Memory B cell (primary cell): ENCODE data around the gene CALCR.
A peak's percentile ranks its signal among the peaks of the same experiment; 100 is the strongest.

Experiments
- ATAC-seq: fragments of 150-1000 bp; cut with Tn5 transposase; 2 replicates; pipeline ENCODE4 v1.10.0; 2021; ENCODE audit warnings: low read depth, mild to moderate bottlenecking, moderate library complexity
- DNase-seq, 2 donors: peaks; one replicate each; pipeline ENCODE4 v3.0.0; 2022; ENCODE audit warnings: low spot score in 2 of 2
- H3K27ac Mint-ChIP-seq: one replicate; pipeline ENCODE4 v1.8.0; 2022; ENCODE audit warnings: mild to moderate bottlenecking, moderate library complexity, mixed read lengths
- H3K27me3 Mint-ChIP-seq: one replicate; pipeline ENCODE4 v1.8.0; 2022; ENCODE audit warnings: mixed read lengths
- H3K36me3 Mint-ChIP-seq: one replicate; pipeline ENCODE4 v1.8.0; 2022; ENCODE audit warnings: mild to moderate bottlenecking, mixed read lengths
- H3K4me1 Mint-ChIP-seq: one replicate; pipeline ENCODE4 v1.8.0; 2022; ENCODE audit warnings: mixed read lengths
- H3K4me3 Mint-ChIP-seq: one replicate; pipeline ENCODE4 v1.8.0; 2022; ENCODE audit warnings: mild to moderate bottlenecking, moderate library complexity, mixed read lengths
- H3K9me3 Mint-ChIP-seq: one replicate; pipeline ENCODE4 v1.8.0; 2022; ENCODE audit warnings: mixed read lengths

The CALCR gene

DNA sequence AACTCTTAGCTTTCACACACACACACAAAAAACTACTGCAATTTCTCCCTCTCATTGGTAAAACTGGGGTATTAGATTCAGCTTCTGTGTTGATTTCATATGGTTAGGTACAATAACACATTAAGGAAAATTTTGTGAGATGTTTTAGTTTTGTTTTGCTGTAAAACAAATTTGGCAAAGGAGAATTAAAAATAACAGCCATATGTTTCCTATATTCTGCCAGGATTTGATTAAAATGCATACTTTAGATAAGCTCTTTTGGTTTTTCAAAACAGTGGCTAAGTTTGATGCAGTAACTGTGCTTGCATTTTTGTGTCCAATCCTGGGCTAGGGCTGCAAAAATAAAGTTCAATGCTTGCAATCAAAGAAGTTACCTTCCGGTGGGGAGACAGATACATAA, 126.3 kb downstream of the CALCR start:
- Mint-ChIP-seq H3K4me1 (peaks cover 2% of the 10 kb centered on the region), H3K27me3 (peaks cover 1% of the 10 kb centered on the region), H3K27ac (no peak overlapping the region), H3K36me3 (no peaks in the 10 kb centered on the region), H3K9me3 (no peaks in the 10 kb centered on the region), H3K4me3 (no peak overlapping the region)
- DNase-seq (no peak), ATAC-seq (no peak)

DNA sequence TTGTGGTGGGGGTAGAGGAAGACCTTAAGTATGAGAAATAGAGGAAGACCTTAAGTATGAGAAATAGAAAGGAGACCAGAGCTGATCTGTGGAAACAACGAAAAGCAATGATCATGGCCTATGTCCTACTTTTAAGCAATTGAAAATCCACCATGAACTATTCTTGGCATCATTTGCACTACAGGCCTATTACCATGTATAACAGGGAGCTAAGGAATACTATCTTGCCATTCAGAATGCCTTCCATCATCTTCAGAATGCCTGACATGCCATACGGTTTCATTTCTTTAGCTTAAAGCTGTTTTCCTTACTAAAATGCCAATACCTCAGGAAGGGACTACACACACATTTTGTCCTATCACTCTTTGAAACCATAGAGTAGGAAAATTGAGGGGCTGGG, 127.0 kb downstream of the CALCR start:
- no peaks in the 10 kb centered on the region for H3K36me3 Mint-ChIP-seq
- H3K9me3 Mint-ChIP-seq, result no peaks in the 10 kb centered on the region
- DNase-seq (no peak), ATAC-seq (no peak)
- H3K27ac Mint-ChIP-seq, result no peak overlapping the region
- H3K27me3 Mint-ChIP-seq, result no peaks in the 10 kb centered on the region
- H3K4me3 Mint-ChIP-seq, result no peak overlapping the region
- H3K4me1 Mint-ChIP-seq, result peaks cover 4% of the 10 kb centered on the region

DNA sequence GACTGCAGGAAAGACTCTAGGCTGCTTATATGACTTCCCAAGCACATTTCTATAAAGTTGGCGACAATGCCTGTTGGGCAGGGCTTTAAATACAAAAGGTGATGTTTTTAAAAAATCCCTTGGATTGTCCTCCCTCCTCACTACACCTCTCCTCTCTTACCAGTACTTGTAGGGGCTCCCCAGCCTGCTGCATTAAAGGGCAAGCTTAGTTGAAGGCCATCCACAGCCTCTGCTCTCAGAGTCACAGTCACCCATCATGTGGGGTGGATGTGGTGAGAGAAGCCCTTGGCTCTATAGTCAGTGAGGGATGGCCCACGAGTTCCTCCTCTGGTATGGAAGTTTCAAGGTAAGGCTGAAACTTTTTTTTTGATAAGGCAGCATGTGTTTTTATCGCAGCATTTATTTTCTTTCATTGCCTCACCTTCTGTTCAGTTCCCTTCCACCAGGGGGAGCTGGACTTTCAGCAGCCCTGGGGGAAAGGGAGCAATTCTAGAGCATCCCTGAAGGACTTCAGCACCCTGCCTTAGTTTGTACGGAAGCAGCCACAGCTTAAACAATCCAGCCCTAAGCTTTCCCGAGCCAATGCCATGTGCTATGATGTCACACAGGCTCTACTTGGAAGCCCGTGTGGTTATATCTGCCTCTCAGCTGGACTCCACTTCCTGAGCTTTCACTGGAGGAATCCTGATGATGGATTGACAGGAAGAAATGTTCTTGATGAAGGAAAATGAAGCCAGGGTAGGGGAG, 131.9 kb downstream of the CALCR start:
- Mint-ChIP-seq H3K27ac (no peak overlapping the region), H3K9me3 (no peaks in the 10 kb centered on the region), H3K27me3 (peaks cover 1% of the 10 kb centered on the region), H3K4me1 (peaks cover 5% of the 10 kb centered on the region), H3K4me3 (no peak overlapping the region), H3K36me3 (no peaks in the 10 kb centered on the region)
- DNase-seq (peak; percentile 47 to 50), ATAC-seq (peak; percentile 70)

DNA sequence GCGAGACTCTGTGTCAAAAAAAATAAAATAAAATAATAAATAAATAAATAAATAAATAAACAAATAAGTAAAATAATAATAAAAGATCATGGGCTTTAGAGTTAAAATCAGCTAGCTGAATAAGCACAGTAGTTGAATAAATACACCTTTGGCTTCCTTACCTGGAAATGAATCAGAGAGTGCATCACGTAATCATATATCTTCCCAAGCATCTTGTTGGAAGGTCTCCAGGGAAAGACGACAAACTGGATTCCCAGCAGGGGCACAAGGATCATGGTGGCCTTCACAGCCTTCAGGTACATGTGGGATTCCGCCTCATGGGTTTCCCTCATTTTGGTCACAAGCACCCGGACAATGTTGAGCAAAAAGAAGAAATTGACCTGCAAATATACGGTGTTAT, 138.7 kb downstream of the CALCR start:
- no peak overlapping the region for H3K4me3 Mint-ChIP-seq
- no peak overlapping the region for H3K27ac Mint-ChIP-seq
- H3K27me3 Mint-ChIP-seq, result no peaks in the 10 kb centered on the region
- H3K4me1 Mint-ChIP-seq, result peaks cover 8% of the 10 kb centered on the region
- H3K36me3 Mint-ChIP-seq, result no peaks in the 10 kb centered on the region
- DNase-seq, result no peak
- H3K9me3 Mint-ChIP-seq, result no peaks in the 10 kb centered on the region
- ATAC-seq, result no peak

DNA sequence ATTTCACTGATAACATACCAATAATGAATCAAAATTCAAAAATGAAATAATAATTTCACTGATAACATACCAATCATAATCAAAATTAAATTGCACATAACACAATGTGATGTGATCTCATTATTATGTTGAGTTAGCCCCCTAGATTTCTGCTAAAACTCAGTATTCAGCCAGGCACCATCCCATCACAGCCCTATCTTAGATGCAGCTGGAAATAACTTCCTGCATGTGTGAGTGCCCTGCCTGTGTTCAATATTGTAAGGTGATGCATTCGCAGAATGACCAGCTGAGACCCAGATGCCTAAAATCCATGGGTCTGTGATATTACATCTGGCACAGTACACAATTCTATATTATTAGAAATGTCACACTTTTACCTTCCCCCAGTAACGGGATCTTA, 142.4 kb downstream of the CALCR start:
- peaks cover 16% of the 10 kb centered on the region for H3K4me1 Mint-ChIP-seq
- no peak for DNase-seq
- H3K27ac Mint-ChIP-seq, result no peak overlapping the region
- ATAC-seq, result no peak
- H3K9me3 Mint-ChIP-seq, result no peaks in the 10 kb centered on the region
- H3K4me3 Mint-ChIP-seq, result no peak overlapping the region
- H3K27me3 Mint-ChIP-seq, result no peaks in the 10 kb centered on the region
- H3K36me3 Mint-ChIP-seq, result no peaks in the 10 kb centered on the region

DNA sequence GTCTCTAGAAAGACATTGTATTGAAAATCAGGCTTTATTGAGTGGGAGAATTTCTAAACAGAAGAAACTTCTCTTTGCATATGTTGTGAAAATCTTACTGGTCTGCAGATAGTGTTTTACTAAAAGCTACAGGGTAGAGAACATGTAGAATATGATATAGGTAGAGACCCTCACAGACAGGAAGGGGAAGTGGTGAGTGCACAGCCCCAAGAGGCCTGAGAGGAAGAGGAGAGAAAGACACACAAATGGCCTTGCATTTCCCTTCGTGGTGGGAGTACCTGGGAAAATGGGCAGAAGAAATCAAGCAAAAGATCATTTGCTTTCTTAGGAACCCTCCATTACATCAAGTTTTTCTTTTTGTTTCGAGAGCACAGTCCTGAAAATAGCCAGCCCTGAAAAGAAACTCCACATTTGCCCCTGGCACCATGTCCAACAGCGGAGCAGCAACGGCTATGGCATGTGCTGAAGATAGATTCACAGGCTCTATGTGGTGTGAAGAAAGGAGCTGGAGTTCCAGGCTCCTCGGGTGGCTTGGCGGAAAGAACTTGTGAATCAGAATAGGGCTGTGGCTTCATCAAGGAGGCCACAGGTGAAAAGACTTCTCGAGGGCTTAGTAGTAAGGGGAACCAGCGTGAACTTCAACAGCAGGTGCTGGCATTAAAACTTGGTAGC, 143.5 kb downstream of the CALCR start:
- DNase-seq, result no peak
- ATAC-seq, result peak; percentile 86
- Mint-ChIP-seq H3K4me1 (peaks cover 19% of the 10 kb centered on the region), H3K4me3 (peak overlapping the region; percentile 55), H3K36me3 (no peaks in the 10 kb centered on the region), H3K27me3 (no peaks in the 10 kb centered on the region), H3K27ac (peak overlapping the region; percentile 76), H3K9me3 (no peaks in the 10 kb centered on the region)

DNA sequence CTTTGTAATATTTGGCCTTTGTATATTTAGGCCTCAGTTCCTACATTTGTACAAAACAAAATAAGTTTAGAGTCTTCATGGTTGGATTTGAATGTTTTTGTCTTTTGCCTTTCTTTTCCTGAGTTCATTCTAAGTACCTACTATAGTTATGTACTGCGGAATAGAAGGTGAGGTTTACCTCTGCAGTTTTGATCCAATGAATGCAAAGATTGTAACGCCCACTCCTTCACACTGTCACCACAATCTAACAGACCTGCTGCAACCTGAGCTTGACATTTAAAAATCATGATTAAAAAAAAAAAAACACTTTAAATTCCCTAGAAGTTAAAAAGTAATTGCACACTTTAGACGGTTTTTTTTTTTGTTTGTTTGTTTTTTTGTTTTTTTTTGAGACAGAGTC, 145.0 kb downstream of the CALCR start:
- no peak overlapping the region for H3K4me3 Mint-ChIP-seq
- ATAC-seq (no peak), DNase-seq (no peak)
- H3K27me3 Mint-ChIP-seq, result no peaks in the 10 kb centered on the region
- peaks cover 20% of the 10 kb centered on the region for H3K4me1 Mint-ChIP-seq
- no peaks in the 10 kb centered on the region for H3K36me3 Mint-ChIP-seq
- no peak overlapping the region for H3K27ac Mint-ChIP-seq
- no peaks in the 10 kb centered on the region for H3K9me3 Mint-ChIP-seq

DNA sequence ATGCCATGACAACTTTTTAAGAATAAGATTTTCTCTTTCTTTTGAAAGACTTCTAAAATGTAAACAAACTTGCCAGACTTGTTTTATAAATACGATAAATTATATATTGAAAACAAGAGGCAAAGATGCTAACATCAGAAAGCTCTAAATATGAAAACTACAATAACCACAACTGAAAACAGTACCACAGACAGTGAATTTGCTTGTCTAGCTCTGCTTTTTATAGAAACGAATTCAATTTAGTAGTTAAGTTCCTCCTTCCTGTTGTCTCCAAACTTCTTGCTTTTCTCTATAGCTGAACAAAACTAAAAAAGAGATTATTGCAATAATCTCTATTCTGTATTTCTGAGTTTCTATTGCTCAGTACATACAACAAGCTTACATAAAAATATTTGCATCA, 147.4 kb downstream of the CALCR start:
- no peak overlapping the region for H3K27ac Mint-ChIP-seq
- no peaks in the 10 kb centered on the region for H3K27me3 Mint-ChIP-seq
- no peaks in the 10 kb centered on the region for H3K36me3 Mint-ChIP-seq
- no peaks in the 10 kb centered on the region for H3K9me3 Mint-ChIP-seq
- H3K4me1 Mint-ChIP-seq, result peaks cover 20% of the 10 kb centered on the region
- H3K4me3 Mint-ChIP-seq, result no peak overlapping the region
- DNase-seq (no peak), ATAC-seq (no peak)

DNA sequence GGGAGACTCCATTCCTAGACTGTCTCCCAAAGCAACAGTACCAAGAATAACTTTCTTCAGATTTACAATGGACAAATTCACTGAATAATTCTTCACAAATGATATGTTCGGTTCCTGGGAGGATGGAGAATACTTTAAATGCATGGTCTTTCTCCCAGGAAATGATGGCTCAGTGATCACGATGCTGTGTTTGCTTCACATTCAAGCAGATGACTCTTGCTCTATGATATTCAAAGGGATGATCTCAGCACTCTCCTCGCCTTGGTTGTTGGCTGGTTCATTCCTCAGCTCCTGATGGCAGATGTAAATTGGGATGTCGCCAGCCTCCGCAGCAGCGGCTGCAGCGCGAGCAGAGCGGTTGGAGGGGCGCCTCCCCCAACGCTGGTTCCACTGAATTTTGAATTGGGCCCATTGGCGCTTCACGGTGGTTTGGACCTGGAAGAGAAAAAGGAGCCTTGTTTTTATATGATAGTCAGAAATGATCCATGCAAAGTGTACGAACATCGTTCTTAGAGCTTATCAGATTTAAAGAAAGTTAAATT, 148.3 kb downstream of the CALCR start:
- Mint-ChIP-seq H3K36me3 (no peaks in the 10 kb centered on the region), H3K9me3 (no peaks in the 10 kb centered on the region), H3K27ac (no peak overlapping the region), H3K4me3 (no peak overlapping the region), H3K4me1 (peaks cover 16% of the 10 kb centered on the region), H3K27me3 (no peaks in the 10 kb centered on the region)
- ATAC-seq, result no peak
- DNase-seq, result no peak

DNA sequence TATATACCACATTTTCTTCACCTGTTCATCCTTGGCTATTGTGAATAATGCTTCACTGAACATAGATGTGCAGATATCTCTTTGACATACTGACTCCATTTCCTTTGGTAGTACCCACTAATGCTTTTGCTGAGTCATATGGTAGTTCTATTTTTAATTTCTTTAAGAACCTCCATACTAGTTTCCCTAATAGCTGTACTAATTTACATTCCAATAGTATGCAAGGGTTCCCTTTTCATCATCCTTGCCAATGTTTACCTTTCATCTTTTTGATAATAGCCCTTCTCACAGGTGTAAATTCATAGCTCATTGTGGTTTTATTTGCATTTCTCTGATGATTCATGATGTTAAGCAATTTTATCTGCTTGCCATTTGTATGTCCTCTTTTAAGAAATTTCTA, 159.9 kb downstream of the CALCR start:
- ATAC-seq (no peak), DNase-seq (no peak)
- Mint-ChIP-seq H3K27me3 (peaks cover 6% of the 10 kb centered on the region), H3K27ac (no peak overlapping the region), H3K9me3 (peaks cover 2% of the 10 kb centered on the region), H3K4me1 (peaks cover 5% of the 10 kb centered on the region), H3K4me3 (no peak overlapping the region), H3K36me3 (no peaks in the 10 kb centered on the region)

DNA sequence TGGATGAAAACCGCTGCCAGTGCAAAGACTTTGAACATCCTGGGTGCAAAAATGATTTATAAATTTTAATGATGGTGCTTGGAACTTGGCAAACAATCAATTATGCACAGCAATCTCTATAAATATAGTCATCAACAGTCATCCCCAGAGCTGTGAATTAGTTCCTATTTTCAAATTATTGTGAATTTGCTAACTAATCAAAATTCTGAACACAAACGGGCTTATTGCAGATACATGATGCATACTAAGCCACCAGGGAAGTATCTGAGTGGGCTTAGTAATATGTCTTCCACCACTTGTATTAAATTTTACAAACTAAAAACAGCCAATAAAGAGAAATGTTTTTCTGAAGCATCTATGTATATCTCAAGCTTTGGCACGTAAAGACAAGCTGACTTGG, 165.2 kb downstream of the CALCR start:
- Mint-ChIP-seq H3K27ac (no peak overlapping the region), H3K27me3 (peaks cover 3% of the 10 kb centered on the region), H3K9me3 (peaks cover 9% of the 10 kb centered on the region), H3K4me1 (peaks cover 5% of the 10 kb centered on the region), H3K4me3 (no peak overlapping the region), H3K36me3 (peaks cover 1% of the 10 kb centered on the region)
- ATAC-seq (no peak), DNase-seq (no peak)

DNA sequence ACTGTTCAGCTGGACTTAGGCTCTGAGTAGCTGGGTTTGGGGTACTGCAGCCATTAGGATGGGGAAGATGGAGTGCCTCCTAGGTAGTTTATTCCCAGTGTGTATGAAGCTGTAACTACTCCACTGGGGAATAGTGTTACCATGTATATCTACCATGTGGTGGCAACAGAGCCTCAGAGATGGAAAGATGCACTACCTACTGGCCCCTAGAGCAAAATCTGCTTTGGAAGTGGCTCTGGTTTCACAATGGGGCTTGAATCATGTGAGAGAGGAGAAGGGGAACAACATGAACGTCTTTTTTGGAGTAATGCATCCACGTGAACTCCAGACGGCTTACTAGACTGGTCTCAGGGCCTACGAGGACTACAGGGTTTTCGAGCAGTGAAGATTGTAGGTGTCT, 167.3 kb downstream of the CALCR start:
- H3K27ac Mint-ChIP-seq, result no peak overlapping the region
- H3K4me3 Mint-ChIP-seq, result no peak overlapping the region
- ATAC-seq, result no peak
- no peak for DNase-seq
- peaks cover 1% of the 10 kb centered on the region for H3K36me3 Mint-ChIP-seq
- peaks cover 7% of the 10 kb centered on the region for H3K9me3 Mint-ChIP-seq
- peaks cover 3% of the 10 kb centered on the region for H3K27me3 Mint-ChIP-seq
- peaks cover 5% of the 10 kb centered on the region for H3K4me1 Mint-ChIP-seq

DNA sequence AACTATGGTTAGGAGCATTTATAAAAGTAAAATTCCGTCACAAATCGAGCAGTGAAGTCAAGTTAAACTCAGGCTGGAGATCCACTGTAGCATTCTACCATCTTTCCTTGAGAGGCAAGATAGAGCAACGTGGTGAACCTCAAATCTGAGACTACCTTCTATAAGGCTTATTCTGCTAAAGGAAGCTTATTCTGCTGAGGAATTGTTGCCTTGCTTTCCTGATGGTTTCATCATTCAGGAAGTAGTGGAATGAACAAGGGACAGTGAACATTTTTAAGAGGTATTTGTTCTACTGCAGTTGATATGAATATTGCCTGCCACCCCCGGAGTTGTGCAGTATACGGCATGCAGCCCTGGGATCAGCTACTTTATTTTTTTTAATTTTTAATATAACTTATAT, 171.6 kb downstream of the CALCR start:
- Mint-ChIP-seq H3K4me3 (no peak overlapping the region), H3K27ac (no peak overlapping the region), H3K36me3 (peaks cover 1% of the 10 kb centered on the region), H3K27me3 (no peaks in the 10 kb centered on the region), H3K4me1 (no peaks in the 10 kb centered on the region), H3K9me3 (peaks cover 7% of the 10 kb centered on the region)
- no peak for DNase-seq
- ATAC-seq, result no peak

DNA sequence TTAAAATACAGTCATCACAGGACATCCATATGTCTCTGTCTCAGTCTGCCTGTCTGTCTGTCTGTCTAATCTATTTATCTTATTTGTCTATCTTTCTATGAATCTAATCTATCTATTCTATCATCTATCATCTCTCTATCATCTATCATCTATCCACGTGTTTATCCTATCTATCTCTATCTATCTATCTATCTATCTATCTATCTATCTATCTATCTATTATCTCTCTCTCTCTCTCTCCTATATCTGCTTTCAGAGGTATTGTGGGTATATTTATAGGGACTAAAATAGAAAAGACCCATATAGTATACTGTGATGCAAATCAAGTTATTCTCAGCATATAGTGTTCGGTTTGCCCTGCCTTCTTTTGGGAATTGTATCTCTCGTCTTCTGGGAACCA, 174.9 kb downstream of the CALCR start:
- no peaks in the 10 kb centered on the region for H3K9me3 Mint-ChIP-seq
- DNase-seq, result no peak
- no peak for ATAC-seq
- no peaks in the 10 kb centered on the region for H3K36me3 Mint-ChIP-seq
- no peak overlapping the region for H3K4me3 Mint-ChIP-seq
- no peak overlapping the region for H3K27ac Mint-ChIP-seq
- no peaks in the 10 kb centered on the region for H3K4me1 Mint-ChIP-seq
- peaks cover 1% of the 10 kb centered on the region for H3K27me3 Mint-ChIP-seq

DNA sequence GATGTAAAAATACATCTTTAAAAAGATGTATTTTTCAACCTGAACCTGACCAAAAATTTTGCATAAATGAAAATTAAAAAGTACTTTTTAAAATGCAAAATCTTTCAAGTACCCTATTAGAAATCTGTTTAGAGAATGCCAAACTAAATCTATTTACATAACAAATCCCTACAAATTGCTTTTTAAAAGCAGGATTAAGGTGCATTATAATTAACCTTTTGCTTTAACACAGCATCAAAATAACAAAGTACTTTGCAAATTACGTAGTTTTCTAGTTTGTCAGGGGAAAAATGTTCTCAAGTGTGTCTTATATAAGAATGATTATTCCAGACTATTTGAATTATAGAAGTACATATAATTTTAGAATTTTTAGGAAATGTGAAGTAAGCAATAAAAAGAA, 181.5 kb downstream of the CALCR start:
- H3K4me1 Mint-ChIP-seq, result peaks cover 5% of the 10 kb centered on the region
- H3K9me3 Mint-ChIP-seq, result no peaks in the 10 kb centered on the region
- H3K4me3 Mint-ChIP-seq, result no peak overlapping the region
- H3K36me3 Mint-ChIP-seq, result no peaks in the 10 kb centered on the region
- no peak for ATAC-seq
- H3K27ac Mint-ChIP-seq, result no peak overlapping the region
- peaks cover 1% of the 10 kb centered on the region for H3K27me3 Mint-ChIP-seq
- no peak for DNase-seq
